ENCODE results near the gene TAS2R42. TPM values are rescaled to one million over a fixed set of nuclear protein-coding genes. Genes with fewer than 3 reads are reported as not detected.

TAS2R42 gene
- total RNA-seq, 1 experiment from 2014 or later = not detected

GRCh38 chr12:11144297-11144696 is 42.4 kb downstream of the TAS2R42 start:
- DNase-seq (ENCODE audit: low read depth) = no peak

- no peak for DNase-seq (ENCODE audit: low read depth)
Measured at GRCh38 chr12:11143352-11143751, 43.4 kb downstream of the TAS2R42 start.

GRCh38 chr12:11136075-11136474 is 50.7 kb downstream of the TAS2R42 start:
- no peak for DNase-seq (ENCODE audit: low read depth)

Other genes starting within 250 kb of the TAS2R42 start
- gene TAS2R14, start 247.7 kb downstream of the TAS2R42 start, total RNA-seq (2014; rRNA removed; shearing (Covaris generic)) = 0.74 and 1.5 TPM in 2 replicates
- 0.13 TPM in 1 of 2 replicates, not detected in the other for gene TAS2R50, start 200.0 kb downstream of the TAS2R42 start, total RNA-seq (2014; rRNA removed; shearing (Covaris generic))
- gene TAS2R20, start 188.6 kb downstream of the TAS2R42 start, total RNA-seq (2014; rRNA removed; shearing (Covaris generic)) = 0.05 and 0.67 TPM in 2 replicates
- 0.23 and 0.40 TPM in 2 replicates for gene TAS2R19, start 164.3 kb downstream of the TAS2R42 start, total RNA-seq (2014; rRNA removed; shearing (Covaris generic))
- gene TAS2R31, start 155.5 kb downstream of the TAS2R42 start, total RNA-seq (2014; rRNA removed; shearing (Covaris generic)) = 0.29 and 0.40 TPM in 2 replicates
- gene TAS2R46, start 124.6 kb downstream of the TAS2R42 start, total RNA-seq (2014; rRNA removed; shearing (Covaris generic)) = not detected in 2 replicates
- not detected in 2 replicates for gene TAS2R43, start 94.6 kb downstream of the TAS2R42 start, total RNA-seq (2014; rRNA removed; shearing (Covaris generic))
- 0.23 and 0.27 TPM in 2 replicates for gene TAS2R30, start 52.3 kb downstream of the TAS2R42 start, total RNA-seq (2014; rRNA removed; shearing (Covaris generic))
- 9.9 and 11.9 TPM in 2 replicates for gene SMIM10L1, start 15.7 kb downstream of the TAS2R42 start, total RNA-seq (2014; rRNA removed; shearing (Covaris generic))
- gene PRB3, start 82.8 kb upstream of the TAS2R42 start, total RNA-seq (2014; rRNA removed; shearing (Covaris generic)) = not detected in 2 replicates
- not detected in 2 replicates for gene PRB4, start 123.5 kb upstream of the TAS2R42 start, total RNA-seq (2014; rRNA removed; shearing (Covaris generic))
- gene PRB2, start 208.6 kb upstream of the TAS2R42 start, total RNA-seq (2014; rRNA removed; shearing (Covaris generic)) = not detected in 2 replicates

Data from HT1080 (cell line).